Subcutaneous adipose tissue (tissue), 4 donors: Measurements from ENCODE around the gene PLS3. TPM values are rescaled to one million over a fixed set of nuclear protein-coding genes. Genes with fewer than 3 reads are reported as not detected.

Experiments
- CTCF ChIP-seq: fragments of 450-650 bp; IDR thresholded peaks from one replicate; pipeline ENCODE4 v1.5.1; 2016; ENCODE audit warnings: low read depth, mild to moderate bottlenecking, control low read depth, antibody characterized with exemption, moderate library complexity
- total RNA-seq, 4 donors: library from RNA; depleted of rRNA; stranded (reverse); fragments of >200 nt; gene quantifications; one replicate each; pipeline ENCODE4 v1.1.0, GENCODE V29; 2016

PLS3 gene
- total RNA-seq, 4 donors from 2014 or later = 61.7 to 269 (median 84.9) TPM

GRCh38 chrX:115571712-115572111, 10.7 kb downstream of the PLS3 start:
- TF ChIP-seq CTCF = no peak

- no peak for TF ChIP-seq CTCF
Measured at GRCh38 chrX:115573185-115573584, 12.2 kb downstream of the PLS3 start.

GRCh38 chrX:115576676-115577075, 15.7 kb downstream of the PLS3 start:
- no peak for TF ChIP-seq CTCF

GRCh38 chrX:115579327-115579726, 18.4 kb downstream of the PLS3 start:
- TF ChIP-seq CTCF = no peak

GRCh38 chrX:115579786-115580294, 18.9 kb downstream of the PLS3 start:
- TF ChIP-seq CTCF = no peak

- no peak for TF ChIP-seq CTCF
Measured at GRCh38 chrX:115581759-115582615, 21.0 kb downstream of the PLS3 start.

- no peak for TF ChIP-seq CTCF
Measured at GRCh38 chrX:115582616-115583495, 21.9 kb downstream of the PLS3 start.
